ENCODE measurements around the gene HS3ST1.

DNA sequence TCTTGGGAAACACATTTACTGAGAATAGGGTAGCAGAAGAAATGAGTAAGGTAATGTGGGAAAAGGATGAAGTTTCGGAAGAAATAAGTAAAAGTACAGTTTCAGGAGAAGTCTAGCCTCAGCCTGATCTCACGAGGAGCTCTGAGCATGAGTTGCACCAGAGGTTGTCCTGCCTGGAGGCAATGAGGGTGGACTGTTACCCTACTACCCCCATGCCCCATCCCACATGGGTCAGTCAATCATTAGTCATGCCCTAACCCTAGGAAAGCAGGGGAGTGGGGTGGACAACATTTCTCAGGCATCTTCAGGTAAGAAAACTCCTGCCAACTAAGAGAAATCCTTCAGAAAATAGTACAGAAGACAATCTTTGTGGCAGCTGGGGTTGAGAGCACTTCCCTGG lies 35.1 kb downstream of the HS3ST1 start:
- TF ChIP-seq, protein P1, sequence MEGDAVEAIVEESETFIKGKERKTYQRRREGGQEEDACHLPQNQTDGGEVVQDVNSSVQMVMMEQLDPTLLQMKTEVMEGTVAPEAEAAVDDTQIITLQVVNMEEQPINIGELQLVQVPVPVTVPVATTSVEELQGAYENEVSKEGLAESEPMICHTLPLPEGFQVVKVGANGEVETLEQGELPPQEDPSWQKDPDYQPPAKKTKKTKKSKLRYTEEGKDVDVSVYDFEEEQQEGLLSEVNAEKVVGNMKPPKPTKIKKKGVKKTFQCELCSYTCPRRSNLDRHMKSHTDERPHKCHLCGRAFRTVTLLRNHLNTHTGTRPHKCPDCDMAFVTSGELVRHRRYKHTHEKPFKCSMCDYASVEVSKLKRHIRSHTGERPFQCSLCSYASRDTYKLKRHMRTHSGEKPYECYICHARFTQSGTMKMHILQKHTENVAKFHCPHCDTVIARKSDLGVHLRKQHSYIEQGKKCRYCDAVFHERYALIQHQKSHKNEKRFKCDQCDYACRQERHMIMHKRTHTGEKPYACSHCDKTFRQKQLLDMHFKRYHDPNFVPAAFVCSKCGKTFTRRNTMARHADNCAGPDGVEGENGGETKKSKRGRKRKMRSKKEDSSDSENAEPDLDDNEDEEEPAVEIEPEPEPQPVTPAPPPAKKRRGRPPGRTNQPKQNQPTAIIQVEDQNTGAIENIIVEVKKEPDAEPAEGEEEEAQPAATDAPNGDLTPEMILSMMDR (IDR thresholded peaks at IDR 0.05) = no peak
- no peak for TF ChIP-seq EZH2phosphoT487 (IDR thresholded peaks at IDR 0.05)
